Measurements from ENCODE around the gene LEP. TPM values are rescaled to one million over a fixed set of nuclear protein-coding genes. Genes with fewer than 3 reads are reported as not detected.

Gene LEP
- total RNA-seq, 4 donors from 2014 or later = 206 to 1,039 (median 584) TPM

GRCh38 chr7:128262273-128263028 lies 21.4 kb downstream of the LEP start:
- no peak for TF ChIP-seq CTCF (IDR thresholded peaks at IDR 0.05; ENCODE audit: low read depth)

GRCh38 chr7:128263420-128263819 lies 22.3 kb downstream of the LEP start:
- no peak for TF ChIP-seq CTCF (IDR thresholded peaks at IDR 0.05; ENCODE audit: low read depth)

- no peak for TF ChIP-seq CTCF (IDR thresholded peaks at IDR 0.05; ENCODE audit: low read depth)
These were observed 23.4 kb downstream of the LEP start for GRCh38 chr7:128264477-128264876.

- no peak for TF ChIP-seq CTCF (IDR thresholded peaks at IDR 0.05; ENCODE audit: low read depth)
These were observed 24.3 kb downstream of the LEP start for GRCh38 chr7:128265156-128265905.

- no peak for TF ChIP-seq CTCF (IDR thresholded peaks at IDR 0.05; ENCODE audit: low read depth)
These were observed 24.8 kb downstream of the LEP start for GRCh38 chr7:128265906-128266300.

GRCh38 chr7:128266529-128266882 lies 25.4 kb downstream of the LEP start:
- TF ChIP-seq CTCF (IDR thresholded peaks at IDR 0.05; ENCODE audit: low read depth) = no peak

- no peak for TF ChIP-seq CTCF (IDR thresholded peaks at IDR 0.05; ENCODE audit: low read depth)
These were observed 26.0 kb downstream of the LEP start for GRCh38 chr7:128266883-128267594.
